NCI-H1436 (cell line): Measurements from ENCODE around the gene OR2AG2.
"Not testable (repeated sequence)": the region's sequence is repeated elsewhere in the genome, so short reads cannot be mapped to it uniquely, and the experiment has no call there.

Experiments
- DNase-seq: peaks from one replicate; lab custom pipeline; 2025; lab: John Stamatoyannopoulos, UW

Gene OR2AG2

DNA sequence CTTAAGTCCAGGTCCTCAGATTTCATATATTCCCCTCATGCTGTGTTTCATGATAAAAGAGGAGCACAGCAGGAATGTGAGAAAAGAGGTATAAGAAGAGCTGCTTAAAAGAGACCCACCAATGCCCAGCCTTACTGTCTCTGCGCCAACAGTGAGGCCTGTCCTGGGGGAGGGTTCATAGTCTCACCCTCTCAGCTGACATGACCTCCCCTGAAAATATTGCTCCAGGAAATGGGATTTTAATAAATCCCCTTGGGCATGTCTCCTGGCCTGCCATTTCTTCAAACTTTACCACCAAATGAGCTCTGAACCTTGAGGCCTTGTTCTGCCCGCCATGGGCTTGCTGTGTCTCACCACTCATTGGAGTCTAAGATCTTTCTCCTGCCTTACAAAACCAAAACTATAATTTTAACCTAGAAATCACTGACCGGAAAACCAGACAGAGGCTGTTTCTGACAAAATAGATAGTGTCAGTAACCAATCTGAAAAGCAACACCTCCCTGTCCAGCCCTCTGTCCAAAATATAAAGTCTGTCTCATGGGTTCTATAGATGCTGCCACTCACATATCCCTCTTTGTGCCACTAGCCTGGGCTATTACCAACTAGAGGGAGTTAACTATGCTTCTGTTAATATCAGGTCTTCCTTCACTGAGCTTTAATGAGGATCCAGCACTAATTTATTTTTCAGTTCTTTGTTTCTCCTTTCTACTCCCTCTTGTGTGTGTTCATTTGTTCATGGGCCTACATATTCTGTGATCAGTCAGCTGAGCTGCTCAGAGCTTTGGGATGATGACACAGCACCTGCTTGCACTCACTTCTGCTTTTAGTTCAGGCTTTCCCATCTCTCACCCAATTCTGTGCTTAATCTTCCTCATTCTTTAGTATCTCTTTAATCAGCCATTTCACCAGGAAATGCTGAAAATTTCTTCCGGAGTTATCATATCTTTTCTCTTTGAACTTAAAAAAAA lies at the start of gene OR2AG2:
Gene OR2AG2 (minus strand): TSS at position 51 of the 968 bp plus-strand sequence. CDS start 3,019 bp downstream, outside the sequence.
- no peak for DNase-seq

- no peak for DNase-seq
Measured at GRCh38 chr11:6818967-6819366, 47.2 kb upstream of the OR2AG2 start.

- DNase-seq, result no peak
Measured at GRCh38 chr11:6817694-6818093, 45.9 kb upstream of the OR2AG2 start.

GRCh38 chr11:6813656-6814055 lies 41.9 kb upstream of the OR2AG2 start:
- no peak for DNase-seq

GRCh38 chr11:6812390-6813005 lies 40.7 kb upstream of the OR2AG2 start:
- peak; percentile 46 for DNase-seq

DNA sequence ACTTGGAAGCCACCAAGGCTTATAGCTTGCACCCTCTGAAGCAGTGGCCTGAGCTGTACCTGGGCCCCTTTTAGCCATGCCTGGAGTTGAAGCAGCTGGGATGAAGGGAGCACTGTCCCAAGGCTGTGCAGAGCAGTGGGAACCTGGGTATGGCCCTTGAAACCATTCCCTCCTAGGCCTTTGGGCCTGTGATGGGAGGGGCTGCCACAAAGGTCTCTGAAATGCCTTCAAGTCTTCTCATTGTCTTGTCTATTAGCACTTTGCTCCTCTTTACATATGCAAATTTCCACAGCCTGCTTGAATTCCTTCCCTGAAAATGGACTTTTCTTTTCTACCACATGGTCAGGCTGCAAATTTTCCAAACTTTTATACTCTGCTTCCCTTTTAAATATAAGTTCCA lies 29.3 kb upstream of the OR2AG2 start:
- not testable (repeated sequence) for DNase-seq

- no peak for DNase-seq
Measured at GRCh38 chr11:6799402-6799801, 27.6 kb upstream of the OR2AG2 start, which contains the start of gene OR6A2. Gene OR6A2, minus strand, starts transcription at chr11:6799689. Its CDS starts 3,981 bp downstream, at chr11:6795708.

- DNase-seq, result no peak
Measured at GRCh38 chr11:6794639-6795038, 22.9 kb upstream of the OR2AG2 start.

GRCh38 chr11:6790546-6790945 lies 18.8 kb upstream of the OR2AG2 start:
- DNase-seq, result no peak

GRCh38 chr11:6782720-6783119 lies 10.9 kb upstream of the OR2AG2 start, which contains the start of gene OR2AG1:
Gene OR2AG1, plus strand, starts transcription at chr11:6783020. Its CDS starts 2,018 bp downstream, at chr11:6785038.
- DNase-seq, result no peak

DNA sequence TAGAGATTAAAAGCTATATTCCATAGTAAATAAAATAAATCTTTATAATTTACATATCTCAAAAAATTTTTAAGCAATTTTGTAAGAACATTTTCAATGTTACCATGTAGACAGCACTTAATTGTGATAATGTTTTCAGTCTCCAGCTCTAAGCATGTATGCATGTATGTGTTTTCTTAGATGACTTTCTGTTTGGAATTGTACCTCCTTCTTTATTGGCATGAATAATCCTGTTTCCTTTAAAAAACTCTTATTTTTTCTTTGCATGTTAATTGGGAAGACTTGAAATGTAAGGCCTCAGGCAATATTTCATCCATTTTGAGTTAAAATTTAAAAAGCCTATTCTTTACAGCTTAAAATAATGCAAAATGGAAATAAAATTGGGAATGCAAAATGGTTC lies 9.1 kb upstream of the OR2AG2 start:
- DNase-seq, result no peak

GRCh38 chr11:6778518-6778917 lies 6.7 kb upstream of the OR2AG2 start:
- DNase-seq, result no peak

DNA sequence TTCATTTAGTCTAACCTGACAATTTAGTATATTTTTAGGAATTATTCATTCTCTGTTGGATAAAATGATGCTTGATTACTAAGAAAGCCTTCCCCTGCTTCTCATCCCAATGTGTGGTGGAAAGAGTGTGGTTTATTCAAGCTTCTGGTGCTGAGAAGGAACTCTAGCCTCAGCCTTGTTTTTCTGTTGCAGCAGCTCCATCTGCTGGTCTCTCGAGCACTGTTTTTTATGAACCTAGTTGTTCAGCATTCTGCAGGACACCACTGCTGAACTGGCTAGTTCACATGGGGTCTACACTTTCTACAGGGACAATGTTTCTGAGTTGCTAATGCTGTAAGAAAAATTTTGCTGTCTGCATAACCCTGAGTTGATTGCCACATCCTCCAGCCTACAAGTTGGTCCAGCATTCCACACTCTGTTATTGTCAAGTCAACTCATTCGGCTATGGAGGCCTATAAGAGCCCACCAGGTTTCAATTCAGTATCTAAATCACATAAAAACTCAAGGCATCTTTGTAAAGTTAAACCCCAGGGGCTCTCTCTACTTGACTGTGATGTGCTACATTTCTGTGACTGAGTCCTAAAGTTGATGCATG lies 14.3 kb downstream of the OR2AG2 start:
- peak; percentile 19 for DNase-seq

DNA sequence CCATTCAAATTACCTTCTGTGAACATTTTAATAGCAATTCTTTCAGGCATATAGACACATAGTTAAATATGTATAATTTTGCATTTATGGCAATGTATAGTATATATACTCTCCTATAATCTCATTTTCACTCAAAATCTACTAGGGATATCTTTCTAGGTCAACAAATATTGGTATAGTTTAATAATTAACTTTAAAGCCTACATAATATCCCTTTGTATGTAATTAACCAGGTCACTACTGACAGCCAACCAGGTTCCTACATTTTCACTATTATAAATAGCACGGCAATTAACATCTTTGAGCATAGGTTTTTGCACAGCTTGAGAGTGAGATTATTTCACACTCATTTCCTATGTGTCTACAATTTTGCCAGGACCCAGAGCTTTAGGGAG lies 15.8 kb downstream of the OR2AG2 start:
- no peak for DNase-seq

- DNase-seq, result peak; percentile 1
Measured at GRCh38 chr11:6755303-6755952, 16.3 kb downstream of the OR2AG2 start.

DNA sequence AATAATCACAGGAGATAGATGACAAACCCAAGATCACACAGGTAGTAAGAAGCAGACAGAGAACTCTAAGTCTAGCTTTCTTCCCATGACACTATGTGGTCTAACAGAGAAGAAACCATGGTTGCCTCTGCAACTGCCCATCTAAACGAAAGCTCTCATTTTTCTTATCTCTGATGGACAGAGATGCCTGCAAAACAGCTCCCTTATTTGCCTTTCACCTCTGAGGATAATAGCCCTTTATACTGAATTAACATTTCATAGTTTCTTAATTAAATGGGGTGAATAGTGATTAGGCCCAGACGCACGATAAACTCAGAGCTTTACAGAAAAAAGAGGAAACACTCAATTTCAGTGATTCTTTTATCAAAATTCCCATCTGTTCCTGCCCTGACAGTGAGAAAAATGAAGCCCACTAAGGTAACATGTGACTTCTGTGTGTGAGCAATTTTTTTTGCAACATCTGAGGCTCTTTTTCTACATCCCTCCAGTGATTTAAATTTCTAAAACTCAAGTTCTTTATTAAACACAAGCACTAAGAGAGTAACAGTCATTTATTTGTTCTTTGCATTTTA lies 24.6 kb downstream of the OR2AG2 start:
- DNase-seq, result no peak

- no peak for DNase-seq
Measured at GRCh38 chr11:6746626-6747025, 25.1 kb downstream of the OR2AG2 start.

GRCh38 chr11:6746086-6746618 lies 25.6 kb downstream of the OR2AG2 start:
- DNase-seq, result no peak

DNA sequence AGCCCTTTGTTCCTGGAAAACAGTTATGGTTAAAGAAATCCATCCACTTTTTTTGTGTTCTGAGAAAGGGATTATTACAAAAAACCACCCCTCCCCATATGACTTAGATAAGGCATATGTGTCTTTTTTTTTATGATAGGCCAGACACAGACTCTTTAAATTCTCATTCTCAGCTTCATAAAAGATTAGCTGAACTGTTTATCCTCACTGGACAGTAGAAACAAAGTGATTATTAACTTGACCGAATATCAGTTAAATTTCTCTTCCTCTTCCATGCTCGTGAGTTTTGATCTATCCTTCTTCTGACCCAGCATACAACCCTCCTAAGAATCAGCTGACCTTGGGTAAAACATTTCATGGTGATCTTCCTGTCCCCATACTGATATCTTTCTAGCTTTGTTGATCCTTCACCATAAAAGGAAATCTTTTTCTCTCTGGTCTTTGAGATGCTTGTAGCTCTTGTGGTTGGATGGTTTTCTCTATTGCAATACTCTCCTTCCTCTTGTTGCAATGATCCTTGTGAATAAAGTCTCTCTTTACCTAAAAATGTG lies 26.2 kb downstream of the OR2AG2 start:
- no peak for DNase-seq

- DNase-seq, result no peak
Measured at GRCh38 chr11:6745018-6745417, 26.8 kb downstream of the OR2AG2 start.

GRCh38 chr11:6742260-6742659 lies 29.5 kb downstream of the OR2AG2 start:
- DNase-seq, result no peak
